ENCODE measurements around the gene RXFP3.
"Not testable (repeated sequence)": the region's sequence is repeated elsewhere in the genome, so short reads cannot be mapped to it uniquely, and the experiment has no call there.

The RXFP3 gene

DNA sequence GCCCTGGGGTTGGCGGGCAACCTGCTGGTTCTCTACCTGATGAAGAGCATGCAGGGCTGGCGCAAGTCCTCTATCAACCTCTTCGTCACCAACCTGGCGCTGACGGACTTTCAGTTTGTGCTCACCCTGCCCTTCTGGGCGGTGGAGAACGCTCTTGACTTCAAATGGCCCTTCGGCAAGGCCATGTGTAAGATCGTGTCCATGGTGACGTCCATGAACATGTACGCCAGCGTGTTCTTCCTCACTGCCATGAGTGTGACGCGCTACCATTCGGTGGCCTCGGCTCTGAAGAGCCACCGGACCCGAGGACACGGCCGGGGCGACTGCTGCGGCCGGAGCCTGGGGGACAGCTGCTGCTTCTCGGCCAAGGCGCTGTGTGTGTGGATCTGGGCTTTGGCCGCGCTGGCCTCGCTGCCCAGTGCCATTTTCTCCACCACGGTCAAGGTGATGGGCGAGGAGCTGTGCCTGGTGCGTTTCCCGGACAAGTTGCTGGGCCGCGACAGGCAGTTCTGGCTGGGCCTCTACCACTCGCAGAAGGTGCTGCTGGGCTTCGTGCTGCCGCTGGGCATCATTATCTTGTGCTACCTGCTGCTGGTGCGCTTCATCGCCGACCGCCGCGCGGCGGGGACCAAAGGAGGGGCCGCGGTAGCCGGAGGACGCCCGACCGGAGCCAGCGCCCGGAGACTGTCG is 976 bp downstream of the RXFP3 start:
- H3K9me3 ChIP-seq (ENCODE audit: control insufficient read depth, low read length), result peaks cover 3% of the 10 kb centered on the region
- H3K4me1 ChIP-seq (ENCODE audit: control insufficient read depth, insufficient read depth, low read length), result peaks cover 23% of the 10 kb centered on the region
- peaks cover 47% of the 10 kb centered on the region for H3K27me3 ChIP-seq (replicated peaks; ENCODE audit: control insufficient read depth, insufficient read depth, low read length)
- no peak overlapping the region for H3K9ac ChIP-seq (ENCODE audit: low read length)
- H3K36me3 ChIP-seq (ENCODE audit: control insufficient read depth, insufficient read depth, low read length, severe bottlenecking), result no peaks in the 10 kb centered on the region
- H3K4me3 ChIP-seq (ENCODE audit: low read length), result peak overlapping the region; percentile 89
- DNase-seq (ENCODE audit: low read depth), result no peak

DNA sequence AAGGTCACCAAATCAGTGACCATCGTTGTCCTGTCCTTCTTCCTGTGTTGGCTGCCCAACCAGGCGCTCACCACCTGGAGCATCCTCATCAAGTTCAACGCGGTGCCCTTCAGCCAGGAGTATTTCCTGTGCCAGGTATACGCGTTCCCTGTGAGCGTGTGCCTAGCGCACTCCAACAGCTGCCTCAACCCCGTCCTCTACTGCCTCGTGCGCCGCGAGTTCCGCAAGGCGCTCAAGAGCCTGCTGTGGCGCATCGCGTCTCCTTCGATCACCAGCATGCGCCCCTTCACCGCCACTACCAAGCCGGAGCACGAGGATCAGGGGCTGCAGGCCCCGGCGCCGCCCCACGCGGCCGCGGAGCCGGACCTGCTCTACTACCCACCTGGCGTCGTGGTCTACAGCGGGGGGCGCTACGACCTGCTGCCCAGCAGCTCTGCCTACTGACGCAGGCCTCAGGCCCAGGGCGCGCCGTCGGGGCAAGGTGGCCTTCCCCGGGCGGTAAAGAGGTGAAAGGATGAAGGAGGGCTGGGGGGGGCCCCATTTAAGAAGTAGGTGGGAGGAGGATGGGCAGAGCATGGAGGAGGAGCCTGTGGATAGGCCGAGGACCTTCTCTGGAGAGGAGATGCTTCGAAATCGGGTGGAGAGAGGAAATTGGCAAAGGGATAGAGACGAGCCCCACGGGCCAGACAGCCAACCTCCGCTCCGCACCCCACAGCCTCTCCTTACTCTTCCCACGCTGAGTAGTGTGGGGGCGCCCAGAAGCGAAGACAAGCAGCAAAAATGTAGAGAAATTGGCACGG is 1.7 kb downstream of the RXFP3 start:
- H3K4me1 ChIP-seq (ENCODE audit: control insufficient read depth, insufficient read depth, low read length), result peaks cover 23% of the 10 kb centered on the region
- no peak for DNase-seq (ENCODE audit: low read depth)
- peaks cover 52% of the 10 kb centered on the region for H3K27me3 ChIP-seq (replicated peaks; ENCODE audit: control insufficient read depth, insufficient read depth, low read length)
- H3K9me3 ChIP-seq (ENCODE audit: control insufficient read depth, low read length), result peaks cover 3% of the 10 kb centered on the region
- H3K9ac ChIP-seq (ENCODE audit: low read length), result no peak overlapping the region
- H3K4me3 ChIP-seq (ENCODE audit: low read length), result no peak overlapping the region
- no peaks in the 10 kb centered on the region for H3K36me3 ChIP-seq (ENCODE audit: control insufficient read depth, insufficient read depth, low read length, severe bottlenecking)

- no peak for DNase-seq (ENCODE audit: low read depth)
- H3K27me3 ChIP-seq (replicated peaks; ENCODE audit: control insufficient read depth, insufficient read depth, low read length), result peaks cover 52% of the 10 kb centered on the region
- H3K9ac ChIP-seq (ENCODE audit: low read length), result no peak overlapping the region
- no peaks in the 10 kb centered on the region for H3K36me3 ChIP-seq (ENCODE audit: control insufficient read depth, insufficient read depth, low read length, severe bottlenecking)
- H3K9me3 ChIP-seq (ENCODE audit: control insufficient read depth, low read length), result peaks cover 3% of the 10 kb centered on the region
- H3K4me3 ChIP-seq (ENCODE audit: low read length), result no peak overlapping the region
- peaks cover 23% of the 10 kb centered on the region for H3K4me1 ChIP-seq (ENCODE audit: control insufficient read depth, insufficient read depth, low read length)
Measured at GRCh38 chr5:33938507-33938796, 2.3 kb downstream of the RXFP3 start.

DNA sequence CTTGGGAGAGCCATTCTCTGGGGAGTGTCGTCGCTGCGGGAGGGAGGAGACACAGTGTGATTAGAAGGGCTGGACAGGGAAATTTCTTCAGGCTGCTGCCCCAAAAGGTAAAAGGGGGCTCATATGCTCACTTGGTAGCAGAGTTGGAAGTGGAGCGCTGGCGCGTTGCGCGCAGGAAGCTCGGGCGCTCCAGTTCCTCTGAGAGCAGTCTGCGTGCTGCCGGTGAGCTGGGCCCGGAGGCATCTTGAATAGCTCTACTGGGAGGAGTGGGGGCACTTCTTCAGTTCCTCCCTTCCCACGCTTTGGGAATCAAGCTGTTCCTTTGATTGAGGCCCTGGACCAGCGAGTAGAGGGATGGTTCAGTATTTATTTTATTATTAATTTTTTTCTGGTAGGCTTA is 2.7 kb downstream of the RXFP3 start:
- Histone ChIP-seq H3K4me1 (ENCODE audit: control insufficient read depth, insufficient read depth, low read length) (peaks cover 23% of the 10 kb centered on the region), H3K9me3 (ENCODE audit: control insufficient read depth, low read length) (peaks cover 3% of the 10 kb centered on the region), H3K4me3 (ENCODE audit: low read length) (no peak overlapping the region), H3K27me3 (replicated peaks; ENCODE audit: control insufficient read depth, insufficient read depth, low read length) (peaks cover 52% of the 10 kb centered on the region), H3K9ac (ENCODE audit: low read length) (no peak overlapping the region), H3K36me3 (ENCODE audit: control insufficient read depth, insufficient read depth, low read length, severe bottlenecking) (no peaks in the 10 kb centered on the region)
- no peak for DNase-seq (ENCODE audit: low read depth)

- Histone ChIP-seq H3K9ac (ENCODE audit: low read length) (no peak overlapping the region), H3K36me3 (ENCODE audit: control insufficient read depth, insufficient read depth, low read length, severe bottlenecking) (no peaks in the 10 kb centered on the region), H3K4me1 (ENCODE audit: control insufficient read depth, insufficient read depth, low read length) (peaks cover 19% of the 10 kb centered on the region), H3K27me3 (replicated peaks; ENCODE audit: control insufficient read depth, insufficient read depth, low read length) (peaks cover 52% of the 10 kb centered on the region), H3K4me3 (ENCODE audit: low read length) (no peak overlapping the region), H3K9me3 (ENCODE audit: control insufficient read depth, low read length) (peaks cover 3% of the 10 kb centered on the region)
- DNase-seq (ENCODE audit: low read depth), result peak; percentile 45
Measured at GRCh38 chr5:33939556-33940262, 3.5 kb downstream of the RXFP3 start.

DNA sequence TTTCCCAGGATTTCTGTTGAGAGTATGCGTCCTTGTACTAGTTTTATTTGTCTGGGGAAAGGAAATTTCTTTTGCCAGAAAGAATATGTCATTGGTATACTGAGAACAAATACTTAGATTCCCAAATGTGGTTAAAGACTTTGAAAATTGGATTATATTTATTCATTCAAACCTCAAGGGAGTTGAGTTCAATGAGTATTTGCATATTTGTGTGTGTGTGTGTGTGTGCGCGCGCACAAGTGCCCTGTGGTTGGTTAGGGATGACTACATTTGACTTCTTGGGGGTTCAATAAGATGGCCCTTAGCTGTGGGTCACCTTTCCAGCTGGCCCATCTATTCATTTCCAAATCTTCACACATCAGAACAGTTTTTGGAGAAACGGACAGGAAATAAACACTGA is 4.9 kb downstream of the RXFP3 start:
- H3K9me3 ChIP-seq (ENCODE audit: control insufficient read depth, low read length), result peaks cover 3% of the 10 kb centered on the region
- H3K36me3 ChIP-seq (ENCODE audit: control insufficient read depth, insufficient read depth, low read length, severe bottlenecking), result no peaks in the 10 kb centered on the region
- DNase-seq (ENCODE audit: low read depth), result no peak
- no peak overlapping the region for H3K4me3 ChIP-seq (ENCODE audit: low read length)
- peaks cover 56% of the 10 kb centered on the region for H3K27me3 ChIP-seq (replicated peaks; ENCODE audit: control insufficient read depth, insufficient read depth, low read length)
- H3K4me1 ChIP-seq (ENCODE audit: control insufficient read depth, insufficient read depth, low read length), result peaks cover 19% of the 10 kb centered on the region
- no peak overlapping the region for H3K9ac ChIP-seq (ENCODE audit: low read length)

DNA sequence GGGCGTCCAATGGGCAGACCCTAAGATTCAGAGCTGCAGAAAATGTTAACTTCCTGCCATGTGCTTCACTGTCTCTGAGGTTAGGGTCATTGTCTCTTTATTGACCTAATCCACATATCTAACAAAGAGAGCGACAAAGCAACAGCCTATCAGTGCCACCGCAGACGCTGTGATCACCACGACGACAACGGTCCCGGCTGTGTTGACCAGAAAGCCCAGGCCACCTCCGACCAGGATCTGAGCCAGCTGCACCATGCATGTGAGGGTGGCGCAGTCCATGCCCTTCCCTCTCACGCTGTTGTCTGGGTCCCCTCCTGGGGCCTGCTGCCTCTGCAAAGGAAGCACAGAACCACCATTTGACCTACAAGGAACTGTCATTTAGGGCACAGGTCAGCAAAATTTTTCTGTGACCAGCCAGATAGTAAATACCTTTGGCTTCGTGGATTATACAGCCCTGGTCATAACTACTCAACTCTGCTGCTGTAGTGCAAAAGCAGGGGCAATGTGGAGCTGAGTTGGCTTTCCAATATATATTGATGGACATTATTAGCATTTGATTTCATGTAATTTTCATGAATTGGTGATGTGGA is 8.5 kb downstream of the RXFP3 start:
- no peaks in the 10 kb centered on the region for H3K36me3 ChIP-seq (ENCODE audit: control insufficient read depth, insufficient read depth, low read length, severe bottlenecking)
- H3K9me3 ChIP-seq (ENCODE audit: control insufficient read depth, low read length), result peaks cover 10% of the 10 kb centered on the region
- no peak overlapping the region for H3K4me3 ChIP-seq (ENCODE audit: low read length)
- H3K9ac ChIP-seq (ENCODE audit: low read length), result no peak overlapping the region
- H3K27me3 ChIP-seq (replicated peaks; ENCODE audit: control insufficient read depth, insufficient read depth, low read length), result peaks cover 33% of the 10 kb centered on the region
- no peak for DNase-seq (ENCODE audit: low read depth)
- H3K4me1 ChIP-seq (ENCODE audit: control insufficient read depth, insufficient read depth, low read length), result peaks cover 4% of the 10 kb centered on the region

- H3K4me1 ChIP-seq (ENCODE audit: control insufficient read depth, insufficient read depth, low read length), result not testable (repeated sequence)
Measured at GRCh38 chr5:33952175-33952574, 16.0 kb downstream of the RXFP3 start.

DNA sequence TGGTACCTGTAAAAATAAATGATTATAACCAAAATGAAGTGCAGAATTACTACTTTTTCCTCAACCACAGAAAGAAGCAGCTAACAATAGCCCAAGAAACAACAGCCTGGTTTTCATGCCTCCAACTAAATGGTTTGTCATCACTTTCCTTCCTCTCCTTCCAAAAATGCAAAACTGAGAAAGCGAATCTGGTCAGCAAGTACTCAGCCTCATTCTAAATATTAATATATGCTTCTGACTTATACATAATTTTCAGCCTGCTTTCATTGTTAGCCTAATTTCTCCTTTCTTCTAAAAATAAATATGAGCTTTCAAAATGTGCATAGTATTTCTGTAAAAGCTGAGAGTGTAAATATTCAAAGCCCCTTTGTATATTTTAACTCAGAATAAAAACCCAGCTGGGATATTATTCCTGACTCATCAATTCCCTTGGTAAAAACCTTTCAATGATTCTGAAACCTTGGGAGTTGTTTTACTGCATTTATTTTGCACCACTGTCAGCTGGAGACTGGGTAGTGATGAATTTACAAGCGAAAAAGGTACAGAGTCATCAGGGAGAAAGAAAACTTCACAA is 21.5 kb downstream of the RXFP3 start:
- H3K4me1 ChIP-seq (ENCODE audit: control insufficient read depth, insufficient read depth, low read length), result no peaks in the 10 kb centered on the region
- H3K36me3 ChIP-seq (ENCODE audit: control insufficient read depth, insufficient read depth, low read length, severe bottlenecking), result no peaks in the 10 kb centered on the region
- no peak overlapping the region for H3K4me3 ChIP-seq (ENCODE audit: low read length)
- no peak overlapping the region for H3K9ac ChIP-seq (ENCODE audit: low read length)
- no peaks in the 10 kb centered on the region for H3K27me3 ChIP-seq (replicated peaks; ENCODE audit: control insufficient read depth, insufficient read depth, low read length)
- peaks cover 18% of the 10 kb centered on the region for H3K9me3 ChIP-seq (ENCODE audit: control insufficient read depth, low read length)
- no peak for DNase-seq (ENCODE audit: low read depth)

More at GRCh38 chr5:33952175-33952574, 16.0 kb downstream of the RXFP3 start:
- DNase-seq (ENCODE audit: low read depth); H3K9ac ChIP-seq (ENCODE audit: low read length); H3K36me3 ChIP-seq (ENCODE audit: control insufficient read depth, insufficient read depth, low read length, severe bottlenecking); H3K27me3 ChIP-seq (replicated peaks; ENCODE audit: control insufficient read depth, insufficient read depth, low read length); H3K4me3 ChIP-seq (ENCODE audit: low read length): not testable (repeated sequence)
- peaks cover 27% of the 10 kb centered on the region for H3K9me3 ChIP-seq (ENCODE audit: control insufficient read depth, low read length)

DNA sequence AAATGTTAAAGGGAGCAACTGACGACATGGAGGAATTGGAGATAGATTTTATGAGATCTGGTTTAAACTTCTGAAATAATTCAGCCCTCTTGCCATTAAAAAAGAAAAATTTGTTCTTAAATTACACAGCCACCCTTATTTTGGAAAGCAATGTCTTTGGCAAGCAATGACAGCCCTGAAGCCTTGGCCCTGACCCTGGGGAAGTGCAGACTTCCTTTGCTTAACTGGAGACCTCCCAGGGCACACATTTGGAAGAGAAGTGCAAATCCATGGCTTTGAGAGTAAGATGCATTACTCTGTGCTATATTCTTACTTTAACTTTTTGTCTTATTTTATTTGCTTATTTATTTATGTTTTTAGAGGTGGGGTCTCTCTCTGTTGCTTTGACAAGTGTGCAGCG is 22.0 kb downstream of the RXFP3 start:
- Histone ChIP-seq H3K36me3 (ENCODE audit: control insufficient read depth, insufficient read depth, low read length, severe bottlenecking) (no peaks in the 10 kb centered on the region), H3K9ac (ENCODE audit: low read length) (no peak overlapping the region), H3K9me3 (ENCODE audit: control insufficient read depth, low read length) (peaks cover 18% of the 10 kb centered on the region), H3K27me3 (replicated peaks; ENCODE audit: control insufficient read depth, insufficient read depth, low read length) (no peaks in the 10 kb centered on the region), H3K4me1 (ENCODE audit: control insufficient read depth, insufficient read depth, low read length) (no peaks in the 10 kb centered on the region), H3K4me3 (ENCODE audit: low read length) (no peak overlapping the region)
- DNase-seq (ENCODE audit: low read depth), result no peak
